Natural killer cell (primary cell): ENCODE measurements around the gene GUCY1A2. TPM values are rescaled to one million over a fixed set of nuclear protein-coding genes. Genes with fewer than 3 reads are reported as not detected.

Source experiments
- ATAC-seq, 3 donors: fragments of 150-1000 bp in 2 of 3; fragments of 200-7000 bp in 1 of 3; cut with Tn5 transposase; 1 replicate in 1 of 3; 2 replicates in 2 of 3; pipeline ENCODE4 v1.10.0; 2021; ENCODE audit warnings: mild to moderate bottlenecking in 2 of 3, moderate library complexity in 2 of 3
- DNase-seq, 2 donors: peaks; one replicate each; pipeline versions ENCODE4 v3.0.0 to v3.0.0-alpha.2; 2013 to 2021; ENCODE audit warnings: mixed read lengths in 1 of 2
- H3K27ac ChIP-seq: one replicate; pipeline ENCODE4 v1.5.1; 2013; ENCODE audit warnings: mild to moderate bottlenecking, low read length
- H3K27me3 ChIP-seq: one replicate; pipeline ENCODE4 v1.6.1; 2013; ENCODE audit warnings: low read length; ENCODE audit not compliant: control insufficient read depth, insufficient read depth
- H3K36me3 ChIP-seq: one replicate; pipeline ENCODE4 v1.6.1; 2013; ENCODE audit warnings: low read length; ENCODE audit not compliant: control insufficient read depth, insufficient read depth
- H3K4me1 ChIP-seq: one replicate; pipeline ENCODE4 v1.6.1; 2013; ENCODE audit warnings: low read length; ENCODE audit not compliant: control insufficient read depth, insufficient read depth
- H3K4me3 ChIP-seq: one replicate; pipeline ENCODE4 v1.5.1; 2013; ENCODE audit warnings: low read length
- H3K9me3 ChIP-seq: one replicate; pipeline ENCODE4 v1.6.1; 2013; ENCODE audit warnings: low read length; ENCODE audit not compliant: control insufficient read depth, insufficient read depth
- H3K27ac Mint-ChIP-seq, 2 donors: one replicate each; pipeline ENCODE4 v1.8.0; 2022; ENCODE audit warnings: mild to moderate bottlenecking in 2 of 2, mixed read lengths in 2 of 2, moderate library complexity in 1 of 2
- H3K27me3 Mint-ChIP-seq, 2 donors: one replicate each; pipeline ENCODE4 v1.8.0; 2022; ENCODE audit warnings: low read depth in 2 of 2, mixed read lengths in 2 of 2
- H3K36me3 Mint-ChIP-seq: one replicate; pipeline ENCODE4 v1.8.0; 2022; ENCODE audit warnings: mixed read lengths
- H3K4me1 Mint-ChIP-seq, 2 donors: one replicate each; pipeline ENCODE4 v1.8.0; 2022; ENCODE audit warnings: mixed read lengths in 2 of 2
- H3K4me3 Mint-ChIP-seq: one replicate; pipeline ENCODE4 v1.8.0; 2022; ENCODE audit warnings: mild to moderate bottlenecking, moderate library complexity, mixed read lengths
- H3K9me3 Mint-ChIP-seq, 2 donors: one replicate each; pipeline ENCODE4 v1.8.0; 2022; ENCODE audit warnings: mixed read lengths in 2 of 2
- WGBS: methylation state at CpG from one replicate; pipeline ENCODE4 v1.1.7; 2013; ENCODE audit warnings: missing lambda C conversion rate; ENCODE audit not compliant: insufficient coverage; 5-methylcytosine and 5-hydroxymethylcytosine counted together
- intact Hi-C: fragments of 100-400 bp; cut with micrococcal nuclease; formaldehyde crosslinking; loops from one replicate; pipeline ENCODE4 v1.14.2; 2022
- total RNA-seq, 4 donors: library from RNA; stranded (reverse); fragments of 120-200 nt in 1 of 4; gene quantifications; one replicate each; pipeline versions ENCODE4 v1.2.3 to v1.2.4, GENCODE V29; 2013 to 2022
- TF ChIP-seq, protein P1 (sequence below): fragments of 200-600 bp; IDR thresholded peaks from one replicate; pipeline ENCODE4 v1.8.0; 2022; ENCODE audit warnings: antibody characterized with exemption

Gene GUCY1A2
- total RNA-seq, 3 donors from 2014 or later (not counting 1 experiment from before 2014, with no cell fraction given) = 0.15 TPM; not detected in 2

GRCh38 chr11:106813806-106814205 is 204.5 kb downstream of the GUCY1A2 start:
- Mint-ChIP-seq H3K27me3 (no peaks in the 10 kb centered on the region), H3K9me3 (peaks cover 17 to 18% of the 10 kb centered on the region in 2 donors), H3K4me3 (no peak overlapping the region), H3K27ac (no peak overlapping the region), H3K36me3 (peaks cover 6% of the 10 kb centered on the region), H3K4me1 (no peaks in the 10 kb centered on the region)
- H3K27ac ChIP-seq = no peak overlapping the region
- WGBS = no CpG with 5 or more reads among the region's 1 CpG
- no peaks in the 10 kb centered on the region for H3K27me3 ChIP-seq
- no peak for DNase-seq
- TF ChIP-seq, protein P1, sequence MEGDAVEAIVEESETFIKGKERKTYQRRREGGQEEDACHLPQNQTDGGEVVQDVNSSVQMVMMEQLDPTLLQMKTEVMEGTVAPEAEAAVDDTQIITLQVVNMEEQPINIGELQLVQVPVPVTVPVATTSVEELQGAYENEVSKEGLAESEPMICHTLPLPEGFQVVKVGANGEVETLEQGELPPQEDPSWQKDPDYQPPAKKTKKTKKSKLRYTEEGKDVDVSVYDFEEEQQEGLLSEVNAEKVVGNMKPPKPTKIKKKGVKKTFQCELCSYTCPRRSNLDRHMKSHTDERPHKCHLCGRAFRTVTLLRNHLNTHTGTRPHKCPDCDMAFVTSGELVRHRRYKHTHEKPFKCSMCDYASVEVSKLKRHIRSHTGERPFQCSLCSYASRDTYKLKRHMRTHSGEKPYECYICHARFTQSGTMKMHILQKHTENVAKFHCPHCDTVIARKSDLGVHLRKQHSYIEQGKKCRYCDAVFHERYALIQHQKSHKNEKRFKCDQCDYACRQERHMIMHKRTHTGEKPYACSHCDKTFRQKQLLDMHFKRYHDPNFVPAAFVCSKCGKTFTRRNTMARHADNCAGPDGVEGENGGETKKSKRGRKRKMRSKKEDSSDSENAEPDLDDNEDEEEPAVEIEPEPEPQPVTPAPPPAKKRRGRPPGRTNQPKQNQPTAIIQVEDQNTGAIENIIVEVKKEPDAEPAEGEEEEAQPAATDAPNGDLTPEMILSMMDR = no peak
- H3K9me3 ChIP-seq = no peaks in the 10 kb centered on the region
- ATAC-seq = no peak
- no peaks in the 10 kb centered on the region for H3K36me3 ChIP-seq
- intact Hi-C loops = no loop called here
- H3K4me3 ChIP-seq = no peak overlapping the region
- no peaks in the 10 kb centered on the region for H3K4me1 ChIP-seq

DNA sequence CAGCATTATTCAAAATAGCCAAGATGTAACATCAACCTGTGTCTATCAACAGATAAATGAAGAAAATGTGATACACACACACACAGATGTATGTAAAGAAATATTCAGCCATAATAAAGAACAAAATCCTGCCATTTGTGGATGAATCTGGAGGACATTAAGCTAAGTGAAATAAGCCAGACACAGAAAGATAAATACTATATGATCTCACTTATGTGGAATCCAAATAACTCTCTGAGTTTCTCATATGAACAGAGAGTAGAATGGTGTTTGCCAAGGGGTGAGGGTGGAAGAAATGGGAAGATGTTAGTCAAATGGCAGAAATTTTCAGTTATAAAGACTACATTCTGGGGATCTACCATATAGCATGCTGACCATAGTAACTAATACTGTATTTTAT is 224.2 kb downstream of the GUCY1A2 start:
- Histone ChIP-seq H3K27me3 (no peaks in the 10 kb centered on the region), H3K9me3 (peaks cover 14% of the 10 kb centered on the region), H3K4me1 (no peaks in the 10 kb centered on the region), H3K27ac (no peak overlapping the region), H3K36me3 (no peaks in the 10 kb centered on the region), H3K4me3 (no peak overlapping the region)
- no peak overlapping the region for H3K27ac Mint-ChIP-seq
- H3K9me3 Mint-ChIP-seq = peaks cover 7 to 14% of the 10 kb centered on the region in 2 donors
- H3K36me3 Mint-ChIP-seq = no peaks in the 10 kb centered on the region
- ATAC-seq (no peak), DNase-seq (no peak)
- H3K4me3 Mint-ChIP-seq = no peak overlapping the region
- H3K27me3 Mint-ChIP-seq = no peaks in the 10 kb centered on the region
- TF ChIP-seq, protein P1 = no peak
- intact Hi-C loops = no loop called here
- H3K4me1 Mint-ChIP-seq = no peaks in the 10 kb centered on the region

GRCh38 chr11:106789406-106789805 is 228.9 kb downstream of the GUCY1A2 start:
- Histone ChIP-seq H3K27me3 (no peaks in the 10 kb centered on the region), H3K4me1 (no peaks in the 10 kb centered on the region), H3K27ac (no peak overlapping the region), H3K9me3 (peaks cover 14% of the 10 kb centered on the region), H3K4me3 (no peak overlapping the region), H3K36me3 (no peaks in the 10 kb centered on the region)
- TF ChIP-seq, protein P1 = no peak
- 92% methylated on average over 3 of the region's 3 CpGs for WGBS
- Mint-ChIP-seq H3K36me3 (peaks cover 8% of the 10 kb centered on the region), H3K4me1 (no peaks in the 10 kb centered on the region), H3K27ac (no peak overlapping the region), H3K9me3 (peaks cover 10 to 12% of the 10 kb centered on the region in 2 donors), H3K4me3 (no peak overlapping the region), H3K27me3 (no peaks in the 10 kb centered on the region)
- no peak for DNase-seq
- ATAC-seq = no peak
- intact Hi-C loops = no loop called here

DNA sequence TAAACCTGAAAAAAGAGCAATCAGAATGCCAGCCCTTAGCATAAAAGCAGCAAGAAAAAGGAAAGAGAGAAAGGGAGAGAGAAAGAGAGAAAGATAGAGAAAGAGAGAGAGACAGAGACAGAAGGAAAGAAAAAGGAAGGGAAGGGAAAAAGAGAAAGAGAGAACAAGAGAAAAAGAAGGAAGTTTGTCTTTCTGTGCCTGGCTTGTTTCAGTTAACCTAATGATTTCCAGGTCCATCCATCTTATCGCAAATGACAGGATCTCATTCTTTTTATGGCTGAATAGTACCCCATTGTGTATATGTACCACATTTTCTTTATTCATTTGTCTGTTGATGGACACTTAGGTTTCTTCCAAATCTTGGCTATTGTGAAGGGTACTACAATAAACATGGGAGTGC is 230.8 kb downstream of the GUCY1A2 start:
- Mint-ChIP-seq H3K4me1 (no peaks in the 10 kb centered on the region), H3K4me3 (no peak overlapping the region), H3K27me3 (no peaks in the 10 kb centered on the region), H3K36me3 (peaks cover 8% of the 10 kb centered on the region), H3K27ac (no peak overlapping the region), H3K9me3 (peaks cover 13 to 15% of the 10 kb centered on the region in 2 donors)
- Histone ChIP-seq H3K36me3 (no peaks in the 10 kb centered on the region), H3K9me3 (peaks cover 16% of the 10 kb centered on the region), H3K27me3 (no peaks in the 10 kb centered on the region), H3K4me1 (no peaks in the 10 kb centered on the region), H3K27ac (no peak overlapping the region), H3K4me3 (no peak overlapping the region)
- ATAC-seq = no peak
- TF ChIP-seq, protein P1 = no peak
- intact Hi-C loops = no loop called here
- DNase-seq = no peak
- WGBS = 100% methylated on average over 1 of the region's 1 CpG
